Cardiac muscle cell (in vitro differentiated cells and primary cell): ENCODE measurements around the gene CYP4F22. TPM values are rescaled to one million over a fixed set of nuclear protein-coding genes. Genes with fewer than 3 reads are reported as not detected.
A peak's percentile ranks its signal among the peaks of the same experiment; 100 is the strongest.
"Not testable (repeated sequence)": the region's sequence is repeated elsewhere in the genome, so short reads cannot be mapped to it uniquely, and the experiment has no call there.

Experiments
- DNase-seq, 2 donors: peaks; one replicate each; pipeline versions ENCODE4 v3.0.0 to v3.0.0-alpha.2; 2010 to 2017; ENCODE audit warnings: low read depth in 1 of 2, low spot score in 1 of 2
- H3K27ac ChIP-seq: fragments of 200-600 bp; sonication (generic); 2 replicates; pipeline ENCODE4 v1.5.1; 2016
- H3K27me3 ChIP-seq: fragments of 200-600 bp; sonication (generic); 2 replicates; pipeline ENCODE4 v1.6.0; 2016; ENCODE audit warnings: control low read depth
- H3K36me3 ChIP-seq: fragments of 200-600 bp; sonication (generic); 2 replicates; pipeline ENCODE4 v1.5.1; 2016; ENCODE audit warnings: control low read depth
- H3K4me1 ChIP-seq: fragments of 200-600 bp; sonication (generic); 2 replicates; pipeline ENCODE4 v1.8.1; 2017; ENCODE audit warnings: low read depth, mild to moderate bottlenecking, mixed run types
- H3K4me3 ChIP-seq: fragments of 200-600 bp; sonication (generic); 2 replicates; pipeline ENCODE4 v1.5.1; 2016; ENCODE audit warnings: mild to moderate bottlenecking
- H3K9me3 ChIP-seq: fragments of 200-600 bp; sonication (generic); 2 replicates; pipeline ENCODE4 v1.5.1; 2017; ENCODE audit warnings: low read depth, mild to moderate bottlenecking, control low read depth
- CTCF ChIP-seq: IDR thresholded peaks from 2 replicates; pipeline ENCODE4 v1.5.1; 2012; ENCODE audit warnings: low read depth, mild to moderate bottlenecking, low read length
- polyA plus RNA-seq: library from polyadenylated mRNA; unstranded; fragments of >200 nt; fragmentation: Nextera tagmentation; extraction: Ambion mirVana; gene quantifications from 2 replicates; pipeline ENCODE4 v1.2.1, GENCODE V29; 2016
- total RNA-seq: library from RNA; depleted of rRNA; stranded (reverse); fragments of >200 nt; gene quantifications from 2 replicates; pipeline ENCODE4 v1.2.3, GENCODE V29; 2016

CYP4F22 gene
- total and polyA plus RNA-seq, 2 experiments from 2014 or later, result not detected

GRCh38 chr19:15584541-15585115 lies 76.3 kb downstream of the CYP4F22 start:
- TF ChIP-seq CTCF, result peak; percentile 95
- H3K27me3 ChIP-seq, result no peaks in the 10 kb centered on the region
- DNase-seq, result peak in 1 of 2 donors; percentile 68
- no peak overlapping the region for H3K27ac ChIP-seq
- no peaks in the 10 kb centered on the region for H3K4me1 ChIP-seq
- no peaks in the 10 kb centered on the region for H3K36me3 ChIP-seq
- H3K4me3 ChIP-seq, result no peak overlapping the region
- H3K9me3 ChIP-seq, result no peaks in the 10 kb centered on the region

GRCh38 chr19:15587663-15588062 lies 79.3 kb downstream of the CYP4F22 start:
- Histone ChIP-seq H3K9me3 (no peaks in the 10 kb centered on the region), H3K4me3 (no peak overlapping the region), H3K4me1 (no peaks in the 10 kb centered on the region), H3K36me3 (no peaks in the 10 kb centered on the region), H3K27me3 (no peaks in the 10 kb centered on the region), H3K27ac (no peak overlapping the region)
- no peak for TF ChIP-seq CTCF
- DNase-seq, result no peak

GRCh38 chr19:15588265-15588664 lies 79.9 kb downstream of the CYP4F22 start:
- no peak overlapping the region for H3K27ac ChIP-seq
- H3K4me1 ChIP-seq, result no peaks in the 10 kb centered on the region
- no peaks in the 10 kb centered on the region for H3K36me3 ChIP-seq
- H3K4me3 ChIP-seq, result no peak overlapping the region
- H3K9me3 ChIP-seq, result no peaks in the 10 kb centered on the region
- DNase-seq, result no peak
- no peaks in the 10 kb centered on the region for H3K27me3 ChIP-seq
- TF ChIP-seq CTCF, result no peak

GRCh38 chr19:15589760-15590451 lies 81.6 kb downstream of the CYP4F22 start:
- TF ChIP-seq CTCF, result no peak
- H3K9me3 ChIP-seq, result no peaks in the 10 kb centered on the region

GRCh38 chr19:15591796-15592195 lies 83.5 kb downstream of the CYP4F22 start:
- Histone ChIP-seq H3K9me3 (no peaks in the 10 kb centered on the region), H3K4me3 (no peak overlapping the region), H3K4me1 (no peaks in the 10 kb centered on the region), H3K27ac (no peak overlapping the region), H3K36me3 (no peaks in the 10 kb centered on the region), H3K27me3 (no peaks in the 10 kb centered on the region)
- no peak for DNase-seq
- no peak for TF ChIP-seq CTCF

More at GRCh38 chr19:15589760-15590451, 81.6 kb downstream of the CYP4F22 start:
- no peak for DNase-seq
- no peaks in the 10 kb centered on the region for H3K27me3 ChIP-seq
- no peaks in the 10 kb centered on the region for H3K4me1 ChIP-seq
- H3K4me3 ChIP-seq, result no peak overlapping the region
- H3K27ac ChIP-seq, result no peak overlapping the region
- H3K36me3 ChIP-seq, result no peaks in the 10 kb centered on the region

GRCh38 chr19:15592506-15592905 lies 84.2 kb downstream of the CYP4F22 start:
- not testable (repeated sequence) for H3K27ac ChIP-seq, DNase-seq, H3K9me3 ChIP-seq

GRCh38 chr19:15593766-15594165 lies 85.4 kb downstream of the CYP4F22 start:
- H3K4me1 ChIP-seq, H3K4me3 ChIP-seq, DNase-seq, H3K27ac ChIP-seq, H3K36me3 ChIP-seq, H3K9me3 ChIP-seq, H3K27me3 ChIP-seq: not testable (repeated sequence)

More at GRCh38 chr19:15592506-15592905, 84.2 kb downstream of the CYP4F22 start:
- not testable (repeated sequence) for H3K27me3 ChIP-seq, H3K4me1 ChIP-seq, H3K4me3 ChIP-seq, H3K36me3 ChIP-seq
